GM12878 (cell line): ENCODE data around the gene CAMKMT. TPM values are rescaled to one million over a fixed set of nuclear protein-coding genes. Genes with fewer than 3 reads are reported as not detected.

Experiments
- CHD1 ChIP-seq: IDR thresholded peaks from 2 replicates; pipeline ENCODE4 v1.6.1; 2012; ENCODE audit warnings: low read depth, low read length, improper control_type of control experiment
- CUX1 ChIP-seq: IDR thresholded peaks from 2 replicates; pipeline ENCODE4 v1.6.1; 2012; ENCODE audit warnings: improper control_type of control experiment, low read depth, low read length; ENCODE audit not compliant: insufficient replicate concordance
- E2F8 ChIP-seq: fragments of 450-650 bp; IDR thresholded peaks from 2 replicates; pipeline ENCODE4 v1.6.1; 2018; ENCODE audit warnings: mild to moderate bottlenecking, low read depth, moderate library complexity; ENCODE audit not compliant: partially characterized antibody
- E4F1 ChIP-seq: fragments of 450-650 bp; IDR thresholded peaks from 2 replicates; pipeline ENCODE4 v1.6.1; 2018; ENCODE audit warnings: borderline replicate concordance, mild to moderate bottlenecking; ENCODE audit not compliant: partially characterized antibody
- EGR1 ChIP-seq, 2 experiments: IDR thresholded peaks; 1 replicate in 1 of 2; 2 replicates in 1 of 2; pipeline ENCODE4 v1.6.1; 2011 to 2012; ENCODE audit warnings: low read depth in 2 of 2, low read length in 2 of 2, borderline replicate concordance in 1 of 2, mild to moderate bottlenecking in 1 of 2, moderate library complexity in 1 of 2
- FOXM1 ChIP-seq: IDR thresholded peaks from 2 replicates; pipeline ENCODE4 v1.6.1; 2012; ENCODE audit warnings: low read depth, mild to moderate bottlenecking, inconsistent platforms, low read length, moderate library complexity
- KAT2A ChIP-seq: conservative IDR thresholded peaks from 2 replicates; pipeline ENCODE4 v1.6.1; 2011; ENCODE audit warnings: low read depth, low read length; ENCODE audit not compliant: control insufficient read depth
- MAX ChIP-seq: IDR thresholded peaks from 2 replicates; pipeline ENCODE4 v1.6.1; 2012; ENCODE audit warnings: low read depth, low read length, improper control_type of control experiment
- MEF2A ChIP-seq: IDR thresholded peaks from 2 replicates; pipeline ENCODE4 v1.6.1; 2011; ENCODE audit warnings: low read depth, mild to moderate bottlenecking, low read length, moderate library complexity; ENCODE audit not compliant: insufficient read depth
- RAD21 ChIP-seq: IDR thresholded peaks from 2 replicates; pipeline ENCODE4 v1.6.1; 2011; ENCODE audit warnings: mild to moderate bottlenecking, low read depth, low read length, moderate library complexity; ENCODE audit not compliant: insufficient read depth
- RAD51 ChIP-seq: fragments of 450-650 bp; IDR thresholded peaks from 2 replicates; pipeline ENCODE4 v1.6.1; 2016; ENCODE audit warnings: moderate library complexity, mild to moderate bottlenecking, inconsistent platforms
- RB1 ChIP-seq: fragments of 450-650 bp; formaldehyde crosslinking; IDR thresholded peaks from 2 replicates; pipeline ENCODE4 v1.6.1; 2017; ENCODE audit warnings: mild to moderate bottlenecking, borderline replicate concordance
- SMARCA5 ChIP-seq: fragments of 450-650 bp; IDR thresholded peaks from 2 replicates; pipeline ENCODE4 v1.6.1; 2017; ENCODE audit warnings: mild to moderate bottlenecking
- TARDBP ChIP-seq: IDR thresholded peaks from 2 replicates; pipeline ENCODE4 v1.6.1; 2016; ENCODE audit warnings: borderline replicate concordance
- USF1 ChIP-seq: IDR thresholded peaks from 2 replicates; pipeline ENCODE4 v1.6.1; 2011; ENCODE audit warnings: borderline replicate concordance, low read depth, mild to moderate bottlenecking, moderate library complexity, mixed read lengths, low read length; ENCODE audit not compliant: insufficient read depth; ENCODE audit errors: extremely low read length
- ZNF24 ChIP-seq: fragments of 450-650 bp; IDR thresholded peaks from 2 replicates; pipeline ENCODE4 v1.6.1; 2017; ENCODE audit warnings: antibody characterized with exemption, mild to moderate bottlenecking
- ZNF384 ChIP-seq: IDR thresholded peaks from 2 replicates; pipeline ENCODE4 v1.6.1; 2012; ENCODE audit warnings: low read depth, mild to moderate bottlenecking, low read length, improper control_type of control experiment, borderline replicate concordance
- polyA plus RNA-seq, 11 experiments: library from polyadenylated mRNA; depleted of rRNA in 4 of 11; unstranded in 6 of 11; stranded (reverse) in 5 of 11; fragments of >200 nt; fragmentation: Nextera tagmentation in 4 of 11; fragmentation: Illumina TruSeq in 1 of 11; extraction: Ambion mirVana in 4 of 11; extraction: Trizol in 1 of 11; gene quantifications; 1 replicate in 1 of 11; 2 replicates in 10 of 11; pipeline versions ENCODE4 v1.2.1 to v1.2.3, GENCODE V29; 2011 to 2016; ENCODE audit warnings: inconsistent platforms in 2 of 11, missing spikeins in 2 of 11, low read depth in 1 of 11
- total RNA-seq, 4 experiments: library from RNA; depleted of rRNA in 3 of 4; stranded (reverse); fragments of >200 nt in 3 of 4; fragmentation: Illumina TruSeq in 1 of 4; extraction: Trizol in 1 of 4; gene quantifications; 2 replicates each; pipeline versions ENCODE4 v1.2.1 to v1.2.3, GENCODE V29; 2013 to 2021

CAMKMT gene
- total and polyA plus RNA-seq, 10 of the 15 experiments (the other 5 are each of a cell fraction or from before 2014, with no cell fraction given): 2.7 to 16.0 (median 11.8) TPM

GRCh38 chr2:44479127-44479887, 117.6 kb downstream of the CAMKMT start (continued):
- peak; percentile 18; the same call in 1 of the 2 replicates for TF ChIP-seq RB1
- TF ChIP-seq E2F8: no peak
- no peak for TF ChIP-seq MEF2A
- peak; percentile 96 for TF ChIP-seq SMARCA5
- TF ChIP-seq RAD51: no peak
- TF ChIP-seq CUX1: no peak
- no peak for TF ChIP-seq E4F1
- TF ChIP-seq TARDBP: no peak
- TF ChIP-seq RAD21: peak; percentile 99
- TF ChIP-seq ZNF24: no peak; the same call in 1 of the 2 replicates
- no peak for TF ChIP-seq USF1
- no peak for TF ChIP-seq ZNF384
- TF ChIP-seq EGR1 (IDR thresholded peaks at IDR 0.05; ENCODE audit: borderline replicate concordance in 1 of 2, low read depth in 2 of 2, low read length in 2 of 2): no peak
- TF ChIP-seq MAX: no peak
- peak; percentile 86 for TF ChIP-seq FOXM1
- no peak for TF ChIP-seq KAT2A
- TF ChIP-seq CHD1: no peak
